Kidney capillary endothelial cell (primary cell): Measurements from ENCODE around the gene CALML6.

Experiments used
- DNase-seq: peaks from one replicate; pipeline ENCODE4 v3.0.0-alpha.2; 2018; ENCODE audit warnings: low spot score

The CALML6 gene

GRCh38 chr1:1942753-1943656, 27.9 kb downstream of the CALML6 start:
- no peak for DNase-seq

DNA sequence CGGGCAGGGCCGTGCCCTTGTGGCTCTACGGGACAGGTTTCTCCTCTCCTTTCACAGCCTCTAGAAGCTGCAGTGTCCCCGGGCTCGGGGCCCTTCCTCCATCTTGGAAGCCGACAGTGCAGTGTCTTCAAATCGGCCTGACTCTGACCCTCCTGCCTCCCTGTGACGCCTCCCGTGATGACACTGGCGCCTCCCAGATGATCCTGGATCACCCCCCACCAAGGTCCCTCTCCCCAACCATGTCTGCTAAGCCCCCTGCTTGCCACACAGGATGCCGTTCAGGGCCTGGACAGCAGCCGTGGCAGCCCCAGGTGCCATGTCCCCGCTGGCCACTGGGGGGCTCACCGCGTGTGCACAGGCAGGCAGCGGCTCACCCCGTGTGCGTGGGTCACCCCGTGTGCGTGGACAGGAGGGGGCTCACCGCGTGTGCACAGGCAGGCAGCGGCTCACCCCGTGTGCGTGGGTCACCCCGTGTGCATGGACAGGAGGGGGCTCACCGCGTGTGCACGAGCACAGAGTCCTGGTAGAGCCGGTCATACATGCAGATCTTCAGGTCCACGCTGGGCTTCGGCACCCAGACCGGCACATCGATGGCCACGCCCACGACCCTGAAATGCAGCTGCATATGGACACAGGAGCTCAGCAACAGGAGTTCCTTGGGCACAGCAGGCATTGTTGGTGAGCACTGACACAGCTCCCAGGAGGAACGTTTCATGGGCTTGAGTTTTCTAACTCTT, 28.9 kb downstream of the CALML6 start:
- DNase-seq: peak; percentile 36

DNA sequence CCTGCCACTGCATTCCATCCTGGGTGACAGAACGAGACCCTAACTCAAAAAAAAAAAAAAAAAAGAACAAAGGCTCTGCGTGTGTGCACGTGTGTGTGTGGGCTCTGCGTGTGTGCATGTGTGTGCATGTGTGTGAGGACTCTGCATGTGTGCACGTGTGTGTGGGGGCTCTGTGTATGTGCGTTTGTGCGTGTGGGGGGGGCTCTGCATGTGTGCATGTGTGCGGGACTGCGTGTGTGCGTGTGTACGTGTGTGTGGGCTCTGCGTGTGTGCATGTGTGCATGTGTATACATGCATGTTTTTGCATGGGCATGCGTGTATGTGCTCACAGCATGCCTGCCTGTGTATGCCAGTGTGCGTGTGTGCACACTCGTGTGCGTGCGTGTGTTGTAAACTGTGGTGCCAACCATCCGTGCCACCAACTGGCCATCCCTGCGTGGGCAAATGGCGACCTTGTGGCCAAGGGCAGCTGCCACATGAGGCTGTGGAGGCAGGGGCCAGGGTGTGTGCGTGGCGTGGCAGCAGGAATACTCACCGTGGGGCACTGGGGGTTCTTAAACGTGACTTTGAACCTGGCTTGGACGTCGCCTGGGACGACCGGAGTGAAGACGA, 30.8 kb downstream of the CALML6 start:
- DNase-seq: no peak

DNA sequence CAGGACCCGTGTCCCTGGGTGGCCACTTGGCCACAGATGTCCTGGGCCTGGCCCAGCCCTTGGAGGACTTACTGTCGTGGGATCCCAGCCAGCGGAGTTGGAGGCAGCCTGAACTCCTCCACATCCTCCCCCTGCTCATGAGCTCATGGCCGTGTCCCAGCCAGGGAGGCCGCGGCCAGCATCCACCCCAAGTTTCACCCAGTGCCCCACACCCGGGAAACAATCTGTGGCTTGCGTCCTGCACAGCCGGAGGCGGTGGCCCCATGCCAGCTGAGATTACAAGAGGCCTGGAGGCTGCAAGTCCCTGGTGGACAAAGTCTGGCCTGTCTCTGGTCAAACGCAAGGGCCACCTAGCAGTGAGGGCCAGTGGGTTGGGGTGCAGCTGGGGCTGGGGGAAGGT, 31.5 kb downstream of the CALML6 start:
- DNase-seq: no peak

DNA sequence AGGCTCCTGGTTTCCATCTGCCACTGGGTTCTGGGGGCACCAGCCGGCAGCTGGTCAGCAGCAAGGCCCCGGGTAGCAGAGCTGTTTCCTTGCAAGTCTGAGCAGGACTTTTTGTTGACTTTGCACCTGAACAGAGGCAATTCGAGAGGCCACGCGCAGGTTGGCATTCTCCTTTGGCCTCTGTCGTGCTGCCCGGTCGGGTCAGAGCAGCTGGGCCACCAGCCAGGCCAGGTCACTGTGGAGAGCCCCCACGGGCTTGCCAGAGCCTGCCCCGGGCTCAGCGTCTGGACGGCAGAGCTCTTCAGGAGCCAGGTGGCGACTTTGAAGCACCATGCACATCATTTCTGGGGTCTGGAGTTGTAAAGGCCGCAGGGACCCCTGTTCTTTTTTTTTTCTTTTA, 32.4 kb downstream of the CALML6 start:
- no peak for DNase-seq

DNA sequence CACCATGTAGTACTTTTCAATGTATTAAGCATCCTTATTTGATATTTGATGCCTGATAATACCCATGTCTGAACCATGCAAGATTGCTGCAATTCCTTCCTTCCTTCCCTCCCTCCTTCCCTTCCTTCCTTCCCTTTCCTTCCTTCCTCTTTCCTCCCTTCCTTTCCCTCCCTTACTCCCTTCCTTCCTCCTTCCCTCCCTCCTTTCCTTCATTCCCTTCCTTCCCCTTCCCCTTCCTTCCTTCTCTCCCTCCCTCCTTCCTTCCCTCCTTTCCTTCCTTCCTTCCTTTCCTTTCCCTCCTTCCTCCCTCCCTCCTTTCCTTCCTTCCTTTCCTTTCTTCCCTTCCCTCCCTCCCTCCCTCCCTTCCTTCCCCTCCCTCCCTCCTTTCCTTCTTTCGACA, 33.7 kb downstream of the CALML6 start:
- no peak for DNase-seq

DNA sequence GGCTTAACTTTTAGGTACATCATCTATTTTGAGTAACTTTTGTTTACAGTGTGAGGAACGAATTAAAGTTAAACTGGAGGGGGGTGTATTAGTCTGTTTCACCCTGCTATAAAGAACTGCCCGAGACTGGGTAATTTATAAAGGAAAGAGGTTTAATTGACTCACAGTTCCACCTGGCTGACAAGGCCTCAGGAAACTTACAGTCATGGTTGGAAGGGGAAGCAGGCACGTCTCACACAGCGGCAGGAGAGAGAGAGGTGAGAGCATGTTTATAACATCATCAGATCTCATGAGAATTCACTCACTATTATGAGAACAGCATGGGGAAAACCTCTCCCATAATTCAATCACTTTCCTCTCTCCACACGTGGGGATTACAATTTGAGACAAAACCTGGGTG, 35.9 kb downstream of the CALML6 start:
- DNase-seq: no peak

DNA sequence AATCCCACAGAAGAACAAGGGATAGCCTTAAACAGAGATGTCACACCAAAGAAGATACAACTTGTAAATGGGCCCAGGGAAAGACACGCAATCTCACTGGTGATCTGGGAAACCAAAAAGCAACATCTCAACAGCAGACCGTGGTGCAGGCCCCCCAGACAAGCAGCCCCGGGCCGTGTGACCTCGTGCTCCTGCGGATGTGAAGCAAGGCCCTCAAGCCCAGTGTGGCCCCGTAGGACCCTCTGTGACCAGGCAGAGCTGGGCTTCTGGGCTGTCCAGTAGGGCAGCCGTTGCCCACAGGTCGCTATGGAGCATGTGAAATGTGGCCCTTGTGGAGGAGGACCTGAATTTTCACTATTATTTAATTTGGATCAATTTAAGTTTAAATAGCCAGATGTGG, 39.0 kb downstream of the CALML6 start:
- no peak for DNase-seq

- DNase-seq: no peak
Observed at GRCh38 chr1:1954831-1955441, 39.9 kb downstream of the CALML6 start.

- DNase-seq: no peak
Observed at GRCh38 chr1:1955621-1956094, 40.6 kb downstream of the CALML6 start.

- no peak for DNase-seq
Observed at GRCh38 chr1:1956101-1956500, 41.0 kb downstream of the CALML6 start.

DNA sequence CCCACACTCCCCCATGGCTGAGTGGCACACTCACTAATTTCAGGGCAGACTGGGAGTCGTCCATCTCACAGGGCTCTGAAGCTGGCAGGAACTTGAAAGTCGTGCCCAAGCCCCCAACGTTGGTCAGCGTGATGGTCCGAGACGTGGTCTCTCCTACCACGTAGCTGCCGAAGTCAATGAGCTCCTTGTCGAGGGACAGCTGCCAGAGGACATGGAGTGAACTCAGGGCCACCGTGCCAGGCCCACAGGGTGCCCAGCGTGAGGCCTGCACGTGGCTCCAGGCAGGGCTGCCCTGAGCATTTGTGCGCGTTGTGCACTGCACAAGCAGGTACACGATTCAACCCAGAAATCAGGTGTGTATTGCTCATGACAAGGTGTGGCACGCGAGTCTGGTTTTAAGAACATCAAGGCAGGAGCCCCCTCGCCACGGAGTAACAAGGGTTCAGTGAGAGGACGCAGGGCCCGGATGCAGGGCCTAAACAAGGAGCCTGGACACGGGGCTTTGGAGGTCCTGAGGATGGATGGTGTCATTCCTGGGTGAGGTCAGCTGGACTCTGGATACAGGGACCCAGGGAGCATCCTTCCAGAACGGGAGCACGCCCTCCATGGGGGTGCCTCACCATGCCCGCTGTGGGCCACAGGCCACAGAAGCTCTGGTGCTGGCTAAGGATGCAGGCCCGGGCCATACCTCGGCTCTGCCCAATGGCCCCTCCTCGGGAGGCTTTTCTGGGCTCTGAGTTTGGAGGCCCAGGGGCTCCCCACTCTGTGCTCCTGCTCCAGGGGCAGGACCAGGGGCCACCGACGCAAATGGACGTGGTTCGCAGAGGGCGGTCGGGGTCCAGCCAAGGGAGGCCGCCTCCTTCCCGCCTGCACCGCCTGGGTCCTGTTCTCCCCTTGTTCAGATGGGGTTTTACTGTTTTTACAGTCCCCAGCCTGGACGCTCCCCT, 41.8 kb downstream of the CALML6 start:
- no peak for DNase-seq

- no peak for DNase-seq
Observed at GRCh38 chr1:1957533-1957961, 42.5 kb downstream of the CALML6 start.

- DNase-seq: no peak
Observed at GRCh38 chr1:1958071-1958541, 43.0 kb downstream of the CALML6 start.

- no peak for DNase-seq
Observed at GRCh38 chr1:1959459-1959839, 44.4 kb downstream of the CALML6 start.

DNA sequence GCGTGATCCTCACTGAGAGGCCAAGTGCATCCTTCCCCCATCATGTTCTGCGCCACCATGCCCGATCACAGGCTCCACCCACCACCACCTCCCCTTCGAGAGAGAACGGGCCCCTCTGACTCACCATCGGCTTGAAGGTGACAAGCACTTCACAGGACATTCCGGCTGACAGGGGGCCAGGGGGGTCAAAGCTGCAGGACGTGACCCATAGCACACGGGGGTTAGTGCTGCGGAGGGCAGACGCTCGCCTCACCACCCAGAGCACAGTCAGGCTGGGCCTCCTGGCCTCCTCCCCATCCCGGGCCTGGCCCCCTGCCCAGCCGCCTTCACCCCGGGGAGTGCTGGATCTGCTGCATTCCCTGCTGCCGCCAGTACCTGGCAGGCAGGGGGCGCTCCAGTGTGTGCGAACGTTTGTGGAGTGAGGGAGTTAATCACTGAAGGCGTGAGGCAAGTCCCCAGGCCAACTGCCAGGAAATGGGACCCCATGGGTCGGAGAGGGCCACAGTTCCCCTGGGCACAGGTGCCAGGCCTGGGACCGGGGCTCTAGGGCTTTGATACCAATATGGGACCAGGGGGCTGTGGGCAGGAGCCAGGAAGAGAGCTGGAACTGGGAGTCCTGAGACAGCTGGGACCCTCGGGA, 44.9 kb downstream of the CALML6 start:
- peak; percentile 48 for DNase-seq

GRCh38 chr1:1960480-1961196, 45.6 kb downstream of the CALML6 start:
- DNase-seq: no peak

DNA sequence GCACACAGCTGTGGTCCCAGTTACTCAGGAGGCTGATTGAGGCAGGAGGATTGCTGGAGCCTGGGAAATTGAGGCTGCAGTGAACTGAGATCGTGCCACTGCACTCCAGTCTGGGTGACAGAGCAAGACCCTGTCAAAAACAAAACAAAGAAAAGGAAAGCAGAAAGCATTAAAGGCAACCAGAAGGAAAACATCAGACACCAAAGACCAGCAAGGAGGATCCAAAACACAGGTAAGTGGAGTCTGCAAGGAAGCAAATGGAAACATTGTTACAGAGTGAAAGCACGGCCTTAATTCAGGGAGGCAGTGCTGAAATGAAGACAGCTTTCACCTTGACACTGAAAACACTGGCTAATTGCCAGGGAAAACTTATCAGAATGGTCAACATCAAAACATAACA, 47.7 kb downstream of the CALML6 start:
- no peak for DNase-seq

DNA sequence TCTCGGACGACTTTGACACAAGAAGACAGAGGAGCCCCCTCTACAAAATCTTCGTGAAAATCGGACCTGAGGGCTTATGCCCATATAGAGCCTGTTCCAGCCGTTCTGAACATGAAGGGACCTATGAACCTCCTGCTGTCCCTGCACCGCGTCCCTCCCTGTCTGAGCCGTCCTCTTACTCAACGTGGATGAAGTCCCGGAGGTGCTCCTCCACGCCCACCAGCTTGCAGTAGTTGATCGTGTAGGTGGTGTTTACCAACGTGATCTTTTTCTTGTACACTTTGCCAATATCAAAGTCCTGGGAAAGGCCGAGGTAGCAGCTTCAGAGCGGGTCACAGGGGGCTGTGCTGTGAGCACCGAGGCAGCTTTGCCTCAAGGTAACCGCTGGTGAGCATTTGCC, 48.5 kb downstream of the CALML6 start:
- DNase-seq: no peak

DNA sequence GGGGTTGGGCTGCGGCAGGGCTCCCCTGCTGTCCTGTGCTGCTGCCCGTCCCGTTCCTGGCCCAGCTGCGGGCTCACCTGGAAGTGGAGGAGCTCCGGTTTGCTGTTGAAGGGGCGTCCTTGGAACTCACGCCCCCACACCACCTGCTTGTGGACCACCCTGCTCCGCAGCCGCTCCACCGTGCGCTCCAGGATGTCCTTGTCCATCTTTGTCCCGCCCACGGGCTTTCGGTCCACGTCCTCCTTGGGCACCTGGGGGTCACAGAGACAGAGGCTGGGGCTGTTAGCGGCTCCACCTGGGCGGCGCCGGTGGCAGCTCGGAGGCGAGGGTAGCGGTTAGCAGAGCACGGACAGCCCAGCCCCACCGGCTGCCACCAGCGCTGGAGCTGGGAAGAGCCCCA, 49.8 kb downstream of the CALML6 start:
- no peak for DNase-seq
